ENCODE results near the gene GNG4. TPM values are rescaled to one million over a fixed set of nuclear protein-coding genes. Genes with fewer than 3 reads are reported as not detected.

GNG4 gene
- total RNA-seq, 2 donors from 2014 or later: 13.5 to 14.2 TPM

DNA sequence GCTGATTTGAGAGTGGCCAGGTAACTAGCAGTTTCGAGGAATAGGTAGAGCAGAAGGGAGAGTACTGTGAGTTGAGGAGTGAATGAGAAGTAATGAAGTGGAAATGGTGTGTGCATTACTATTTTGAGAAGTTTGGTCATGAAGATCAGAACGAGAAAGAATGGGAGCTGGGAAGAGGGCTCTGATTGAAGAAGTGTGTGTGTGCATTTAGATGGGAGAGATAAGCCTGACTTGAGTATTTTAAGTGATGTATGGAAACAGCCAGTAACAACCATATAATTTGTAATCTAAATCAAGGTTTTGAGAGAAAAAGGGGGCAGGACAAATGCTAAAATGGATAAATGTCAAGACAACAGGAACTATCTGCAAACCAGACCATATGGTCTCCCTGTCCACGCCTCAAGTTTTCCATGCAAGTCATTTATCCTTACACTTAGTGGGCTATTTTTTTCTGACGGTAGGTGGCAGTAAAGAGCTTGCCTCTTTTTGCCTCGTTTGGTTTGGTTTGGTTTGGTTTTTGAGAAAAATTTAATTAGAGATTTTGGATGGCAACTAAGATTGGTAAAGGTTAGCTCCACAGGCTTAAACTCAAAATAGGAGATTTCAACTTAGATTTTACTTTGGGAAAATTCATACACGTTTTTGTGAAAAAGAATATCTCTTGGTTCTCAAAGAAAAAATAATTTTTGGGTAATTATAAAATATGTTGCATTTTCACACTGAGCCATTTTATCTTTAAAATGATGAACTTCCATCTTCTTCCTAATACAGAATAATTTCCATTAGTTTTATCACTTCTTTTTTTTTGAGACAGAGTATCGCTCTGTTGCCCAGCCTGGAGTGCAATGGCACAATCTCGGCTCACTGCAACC lies 135.9 kb downstream of the GNG4 start:
- 55% methylated on average over 6 to 7 of the region's 8 CpGs for WGBS, 2 experiments (ENCODE audit: insufficient coverage in 1 of 2, insufficient read length in 1 of 2)
- Histone ChIP-seq H3K4me1 (ENCODE audit: control insufficient read depth, insufficient read depth, low read length) (peaks cover 2% of the 10 kb centered on the region), H3K36me3 (ENCODE audit: control insufficient read depth, insufficient read depth, low read length) (no peaks in the 10 kb centered on the region), H3K4me3 (ENCODE audit: low read length) (no peak overlapping the region), H3K9me3 (ENCODE audit: control insufficient read depth, low read length) (no peaks in the 10 kb centered on the region), H3K27ac (ENCODE audit: low read depth, low read length) (no peak overlapping the region), H3K9ac (ENCODE audit: extremely low read depth, low read length, poor library complexity, severe bottlenecking) (no peak overlapping the region), H3K27me3 (ENCODE audit: control insufficient read depth, insufficient read depth, low read length, poor library complexity, severe bottlenecking) (no peaks in the 10 kb centered on the region)
- Mint-ChIP-seq H3K27me3 (ENCODE audit: insufficient read depth) (no peaks in the 10 kb centered on the region), H3K27ac (no peak overlapping the region), H3K9me3 (no peaks in the 10 kb centered on the region), H3K4me1 (peaks cover 4% of the 10 kb centered on the region), H3K36me3 (ENCODE audit: low read depth) (no peaks in the 10 kb centered on the region), H3K4me3 (no peak overlapping the region)
- DNase-seq: peak; percentile 64
- TF ChIP-seq, protein P1, sequence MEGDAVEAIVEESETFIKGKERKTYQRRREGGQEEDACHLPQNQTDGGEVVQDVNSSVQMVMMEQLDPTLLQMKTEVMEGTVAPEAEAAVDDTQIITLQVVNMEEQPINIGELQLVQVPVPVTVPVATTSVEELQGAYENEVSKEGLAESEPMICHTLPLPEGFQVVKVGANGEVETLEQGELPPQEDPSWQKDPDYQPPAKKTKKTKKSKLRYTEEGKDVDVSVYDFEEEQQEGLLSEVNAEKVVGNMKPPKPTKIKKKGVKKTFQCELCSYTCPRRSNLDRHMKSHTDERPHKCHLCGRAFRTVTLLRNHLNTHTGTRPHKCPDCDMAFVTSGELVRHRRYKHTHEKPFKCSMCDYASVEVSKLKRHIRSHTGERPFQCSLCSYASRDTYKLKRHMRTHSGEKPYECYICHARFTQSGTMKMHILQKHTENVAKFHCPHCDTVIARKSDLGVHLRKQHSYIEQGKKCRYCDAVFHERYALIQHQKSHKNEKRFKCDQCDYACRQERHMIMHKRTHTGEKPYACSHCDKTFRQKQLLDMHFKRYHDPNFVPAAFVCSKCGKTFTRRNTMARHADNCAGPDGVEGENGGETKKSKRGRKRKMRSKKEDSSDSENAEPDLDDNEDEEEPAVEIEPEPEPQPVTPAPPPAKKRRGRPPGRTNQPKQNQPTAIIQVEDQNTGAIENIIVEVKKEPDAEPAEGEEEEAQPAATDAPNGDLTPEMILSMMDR (conservative IDR thresholded peaks at IDR 0.05): peak; percentile 96

DNA sequence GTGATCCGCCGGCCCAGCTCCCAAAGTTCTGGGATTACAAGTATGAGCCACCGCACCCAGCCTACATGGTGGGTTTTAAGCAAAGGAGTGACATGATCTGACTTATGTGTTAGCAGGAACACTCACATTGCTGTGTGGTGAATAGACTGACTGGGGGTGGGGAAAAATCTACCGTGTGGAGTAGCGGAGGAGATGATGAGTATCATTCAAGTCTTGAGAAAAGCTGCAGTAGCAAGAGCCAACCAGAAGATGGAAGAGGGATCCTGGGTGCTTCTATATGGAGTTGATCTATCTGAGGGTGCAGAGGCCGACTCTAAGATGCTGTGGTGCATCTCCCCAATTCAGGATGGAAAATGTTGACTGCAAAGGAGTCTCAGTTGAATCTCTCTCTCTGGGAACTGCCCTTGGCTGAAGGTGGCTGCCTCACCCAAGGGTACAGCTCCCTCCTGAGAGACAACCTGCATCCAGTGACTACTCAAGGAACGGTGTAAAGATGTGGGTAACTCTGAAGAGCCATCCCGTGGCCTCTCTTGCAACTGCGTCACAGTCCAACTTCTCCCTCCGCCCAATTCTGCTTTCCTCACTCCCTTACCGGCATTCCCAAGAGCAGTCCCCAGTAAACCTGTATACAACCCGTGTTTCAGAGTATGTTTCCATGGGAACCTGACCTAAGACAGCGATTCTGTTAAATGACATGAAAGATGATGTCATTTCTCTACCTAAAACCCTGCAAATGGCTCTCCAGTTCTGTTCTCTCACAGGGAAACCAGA lies 137.9 kb downstream of the GNG4 start:
- Histone ChIP-seq H3K36me3 (ENCODE audit: control insufficient read depth, insufficient read depth, low read length) (no peaks in the 10 kb centered on the region), H3K27ac (ENCODE audit: low read depth, low read length) (no peak overlapping the region), H3K9ac (ENCODE audit: extremely low read depth, low read length, poor library complexity, severe bottlenecking) (no peak overlapping the region), H3K4me3 (ENCODE audit: low read length) (no peak overlapping the region), H3K27me3 (ENCODE audit: control insufficient read depth, insufficient read depth, low read length, poor library complexity, severe bottlenecking) (no peaks in the 10 kb centered on the region), H3K4me1 (ENCODE audit: control insufficient read depth, insufficient read depth, low read length) (peaks cover under 1% of the 10 kb centered on the region), H3K9me3 (ENCODE audit: control insufficient read depth, low read length) (no peaks in the 10 kb centered on the region)
- Mint-ChIP-seq H3K9me3 (no peaks in the 10 kb centered on the region), H3K4me1 (no peaks in the 10 kb centered on the region), H3K4me3 (no peak overlapping the region), H3K27me3 (ENCODE audit: insufficient read depth) (no peaks in the 10 kb centered on the region), H3K27ac (no peak overlapping the region), H3K36me3 (ENCODE audit: low read depth) (no peaks in the 10 kb centered on the region)
- WGBS, 2 experiments (ENCODE audit: insufficient coverage in 1 of 2, insufficient read length in 1 of 2): 82 to 87% methylated on average over 11 to 13 of the region's 13 CpGs
- DNase-seq: peak; percentile 68
- TF ChIP-seq, protein P1 (conservative IDR thresholded peaks at IDR 0.05): peak; percentile 58

DNA sequence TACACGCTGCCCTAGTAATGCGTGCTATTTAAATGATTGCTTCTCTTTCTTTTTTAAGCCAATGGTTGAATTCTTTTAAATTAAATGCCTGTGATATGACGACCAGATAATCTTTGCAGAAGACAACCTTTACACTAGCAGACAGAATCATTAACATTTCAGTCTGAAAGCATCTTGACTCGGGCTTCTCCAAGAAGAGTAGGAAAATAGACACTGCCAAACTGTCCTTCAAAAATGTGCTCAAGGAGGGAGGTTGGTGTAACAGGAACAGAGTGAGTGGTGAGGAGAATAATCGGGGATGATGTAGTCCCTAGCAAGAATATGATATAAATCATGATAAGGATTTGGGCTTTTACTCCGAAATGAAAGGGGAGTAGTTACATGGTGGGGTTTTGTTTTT lies 138.8 kb downstream of the GNG4 start:
- Mint-ChIP-seq H3K27ac (no peak overlapping the region), H3K9me3 (no peaks in the 10 kb centered on the region), H3K36me3 (ENCODE audit: low read depth) (no peaks in the 10 kb centered on the region), H3K4me1 (no peaks in the 10 kb centered on the region), H3K27me3 (ENCODE audit: insufficient read depth) (no peaks in the 10 kb centered on the region), H3K4me3 (no peak overlapping the region)
- WGBS, 2 experiments (ENCODE audit: insufficient coverage in 1 of 2, insufficient read length in 1 of 2): 89 to 92% methylated on average over 3 to 6 of the region's 6 CpGs
- Histone ChIP-seq H3K27ac (ENCODE audit: low read depth, low read length) (no peak overlapping the region), H3K4me3 (ENCODE audit: low read length) (no peak overlapping the region), H3K9me3 (ENCODE audit: control insufficient read depth, low read length) (no peaks in the 10 kb centered on the region), H3K4me1 (ENCODE audit: control insufficient read depth, insufficient read depth, low read length) (no peaks in the 10 kb centered on the region), H3K27me3 (ENCODE audit: control insufficient read depth, insufficient read depth, low read length, poor library complexity, severe bottlenecking) (no peaks in the 10 kb centered on the region), H3K36me3 (ENCODE audit: control insufficient read depth, insufficient read depth, low read length) (no peaks in the 10 kb centered on the region), H3K9ac (ENCODE audit: extremely low read depth, low read length, poor library complexity, severe bottlenecking) (no peak overlapping the region)
- TF ChIP-seq, protein P1 (conservative IDR thresholded peaks at IDR 0.05): no peak
- no peak for DNase-seq
